ENCODE data around the gene RPE.

RPE gene

GRCh38 chr2:209969692-209970091 is 32.7 kb upstream of the RPE start:
- no peak overlapping the region for H3K4me3 ChIP-seq (ENCODE audit: low read depth, low read length)
- no peak for TF ChIP-seq CTCF (IDR thresholded peaks at IDR 0.05; ENCODE audit: control insufficient read depth, extremely low read depth, insufficient read depth)
- no peak for DNase-seq (ENCODE audit: low read depth)

- TF ChIP-seq CTCF (IDR thresholded peaks at IDR 0.05; ENCODE audit: control insufficient read depth, extremely low read depth, insufficient read depth) = no peak
- no peak for DNase-seq (ENCODE audit: low read depth)
- H3K4me3 ChIP-seq (ENCODE audit: low read depth, low read length) = no peak overlapping the region
These were observed 32.2 kb upstream of the RPE start for GRCh38 chr2:209970271-209970670.

- DNase-seq (ENCODE audit: low read depth) = no peak
- no peak overlapping the region for H3K4me3 ChIP-seq (ENCODE audit: low read depth, low read length)
- TF ChIP-seq CTCF (IDR thresholded peaks at IDR 0.05; ENCODE audit: control insufficient read depth, extremely low read depth, insufficient read depth) = no peak
These were observed 31.7 kb upstream of the RPE start for GRCh38 chr2:209970711-209971110.

GRCh38 chr2:209973328-209973727 is 29.1 kb upstream of the RPE start:
- H3K4me3 ChIP-seq (ENCODE audit: low read depth, low read length) = no peak overlapping the region
- TF ChIP-seq CTCF (IDR thresholded peaks at IDR 0.05; ENCODE audit: control insufficient read depth, extremely low read depth, insufficient read depth) = no peak
- DNase-seq (ENCODE audit: low read depth) = no peak

- no peak overlapping the region for H3K4me3 ChIP-seq (ENCODE audit: low read depth, low read length)
- no peak for DNase-seq (ENCODE audit: low read depth)
- no peak for TF ChIP-seq CTCF (IDR thresholded peaks at IDR 0.05; ENCODE audit: control insufficient read depth, extremely low read depth, insufficient read depth)
These were observed 27.9 kb upstream of the RPE start for GRCh38 chr2:209974576-209974975.

- TF ChIP-seq CTCF (IDR thresholded peaks at IDR 0.05; ENCODE audit: control insufficient read depth, extremely low read depth, insufficient read depth) = no peak
- no peak overlapping the region for H3K4me3 ChIP-seq (ENCODE audit: low read depth, low read length)
These were observed 25.6 kb upstream of the RPE start for GRCh38 chr2:209976698-209977385.

More at GRCh38 chr2:209976698-209977385, 25.6 kb upstream of the RPE start:
- no peak for DNase-seq (ENCODE audit: low read depth)

Data from LNCaP clone FGC (cell line).